ENCODE data around the gene THOP1.

THOP1 gene

GRCh38 chr19:2854849-2855248 is 69.5 kb downstream of the THOP1 start:
- DNase-seq (ENCODE audit: low read depth in 2 of 2): no peak

- DNase-seq (ENCODE audit: low read depth in 2 of 2): no peak
Measured at GRCh38 chr19:2856457-2857050, 71.3 kb downstream of the THOP1 start.

DNA sequence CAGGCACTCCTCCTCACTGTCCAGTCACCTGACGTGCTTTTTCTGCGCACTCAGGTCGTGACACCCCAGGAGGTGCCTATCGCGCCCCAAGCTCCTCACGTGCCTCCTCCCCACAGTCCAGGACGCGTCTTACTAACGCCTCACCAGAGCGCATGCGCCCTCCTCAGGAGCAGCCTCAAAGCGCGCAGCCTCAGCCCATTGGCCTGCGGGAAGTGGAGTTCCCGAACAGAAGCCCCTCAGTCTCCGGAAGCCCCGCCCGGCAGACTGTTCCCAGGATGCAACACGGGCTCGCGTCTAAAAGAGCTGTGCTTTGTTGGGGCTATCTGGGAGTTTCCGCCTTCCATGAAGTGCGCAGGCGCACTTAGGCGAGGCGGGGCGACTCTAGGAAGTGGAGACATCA is 73.6 kb downstream of the THOP1 start:
- no peak for DNase-seq (ENCODE audit: low read depth in 2 of 2)

- no peak for DNase-seq (ENCODE audit: low read depth in 2 of 2)
Measured at GRCh38 chr19:2863816-2864215, 78.5 kb downstream of the THOP1 start.

Measured in stimulated activated CD4-positive, alpha-beta T cell treated with anti-CD3 and anti-CD28 coated beads, Interleukin-15, amount 100 ng/mL, for 48 hours (primary cell).